Measurements from ENCODE around the gene IQGAP2.
A peak's percentile ranks its signal among the peaks of the same experiment; 100 is the strongest.
"Not testable (repeated sequence)": the region's sequence is repeated elsewhere in the genome, so short reads cannot be mapped to it uniquely, and the experiment has no call there.

Gene IQGAP2

DNA sequence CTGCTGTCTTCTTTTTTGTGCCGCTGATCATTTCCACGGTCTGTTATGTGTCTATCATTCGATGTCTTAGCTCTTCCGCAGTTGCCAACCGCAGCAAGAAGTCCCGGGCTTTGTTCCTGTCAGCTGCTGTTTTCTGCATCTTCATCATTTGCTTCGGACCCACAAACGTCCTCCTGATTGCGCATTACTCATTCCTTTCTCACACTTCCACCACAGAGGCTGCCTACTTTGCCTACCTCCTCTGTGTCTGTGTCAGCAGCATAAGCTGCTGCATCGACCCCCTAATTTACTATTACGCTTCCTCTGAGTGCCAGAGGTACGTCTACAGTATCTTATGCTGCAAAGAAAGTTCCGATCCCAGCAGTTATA lies 329.9 kb downstream of the IQGAP2 start:
- Histone ChIP-seq H3K4me2 (ENCODE audit: low read length) (no peak overlapping the region), H3K4me1 (peaks cover 5% of the 10 kb centered on the region), H3K9me3 (ENCODE audit: control insufficient read depth, low read length) (no peaks in the 10 kb centered on the region), H3K27ac (no peak overlapping the region), H3K4me3 (ENCODE audit: low read depth, low read length) (no peak overlapping the region), H2AFZ (no peak overlapping the region), H3K79me2 (no peaks in the 10 kb centered on the region), H3K36me3 (ENCODE audit: control insufficient read depth, insufficient read depth, low read length) (peaks cover 4% of the 10 kb centered on the region), H3K27me3 (ENCODE audit: control insufficient read depth, insufficient read depth, low read length) (no peaks in the 10 kb centered on the region), H3K9ac (no peak overlapping the region)
- TF ChIP-seq, protein P1, sequence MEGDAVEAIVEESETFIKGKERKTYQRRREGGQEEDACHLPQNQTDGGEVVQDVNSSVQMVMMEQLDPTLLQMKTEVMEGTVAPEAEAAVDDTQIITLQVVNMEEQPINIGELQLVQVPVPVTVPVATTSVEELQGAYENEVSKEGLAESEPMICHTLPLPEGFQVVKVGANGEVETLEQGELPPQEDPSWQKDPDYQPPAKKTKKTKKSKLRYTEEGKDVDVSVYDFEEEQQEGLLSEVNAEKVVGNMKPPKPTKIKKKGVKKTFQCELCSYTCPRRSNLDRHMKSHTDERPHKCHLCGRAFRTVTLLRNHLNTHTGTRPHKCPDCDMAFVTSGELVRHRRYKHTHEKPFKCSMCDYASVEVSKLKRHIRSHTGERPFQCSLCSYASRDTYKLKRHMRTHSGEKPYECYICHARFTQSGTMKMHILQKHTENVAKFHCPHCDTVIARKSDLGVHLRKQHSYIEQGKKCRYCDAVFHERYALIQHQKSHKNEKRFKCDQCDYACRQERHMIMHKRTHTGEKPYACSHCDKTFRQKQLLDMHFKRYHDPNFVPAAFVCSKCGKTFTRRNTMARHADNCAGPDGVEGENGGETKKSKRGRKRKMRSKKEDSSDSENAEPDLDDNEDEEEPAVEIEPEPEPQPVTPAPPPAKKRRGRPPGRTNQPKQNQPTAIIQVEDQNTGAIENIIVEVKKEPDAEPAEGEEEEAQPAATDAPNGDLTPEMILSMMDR (IDR thresholded peaks at IDR 0.05): no peak

DNA sequence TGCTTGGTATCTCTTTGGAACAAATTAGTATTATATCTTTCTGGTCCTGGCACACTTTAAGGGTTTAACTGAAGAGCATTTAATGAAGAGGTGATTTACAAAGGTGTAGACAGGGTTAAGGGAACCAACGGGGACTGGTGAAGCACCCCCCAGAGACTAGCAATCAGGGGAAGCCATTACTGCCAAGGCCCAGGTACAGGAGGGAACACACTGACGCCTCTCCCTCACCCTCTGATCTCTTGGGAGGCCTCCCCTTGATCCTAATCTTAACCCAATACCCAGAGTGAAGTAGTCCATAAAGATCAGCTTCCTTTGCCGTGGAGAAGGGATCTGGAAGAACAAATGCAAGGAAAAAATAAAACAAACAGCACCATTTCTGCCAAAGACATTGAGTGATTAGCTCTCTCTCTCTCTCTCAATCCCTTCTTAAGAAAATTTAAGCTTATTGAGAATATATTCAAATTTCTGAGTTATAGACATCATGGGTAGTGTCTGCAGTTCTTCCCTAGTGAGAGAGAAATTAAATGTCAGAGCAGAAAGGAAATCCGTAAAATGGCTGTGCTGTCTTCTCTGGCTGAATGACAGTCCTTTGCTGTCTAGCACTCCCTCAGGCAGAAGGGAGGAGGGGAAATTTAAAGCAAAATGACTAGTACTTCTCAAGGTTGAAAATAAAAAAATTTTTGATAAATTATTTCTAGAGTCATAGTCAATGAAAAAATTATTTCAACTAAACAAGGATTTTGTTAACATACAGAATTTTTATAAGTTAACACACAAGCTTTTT lies 332.9 kb downstream of the IQGAP2 start:
- no peaks in the 10 kb centered on the region for H3K36me3 ChIP-seq (ENCODE audit: control insufficient read depth, insufficient read depth, low read length)
- no peak overlapping the region for H3K27ac ChIP-seq
- H3K4me1 ChIP-seq: peaks cover 5% of the 10 kb centered on the region
- TF ChIP-seq, protein P1 (IDR thresholded peaks at IDR 0.05): no peak
- peak overlapping the region; percentile 78 for H2AFZ ChIP-seq
- no peak overlapping the region for H3K4me2 ChIP-seq (ENCODE audit: low read length)
- no peak overlapping the region for H3K9ac ChIP-seq
- H3K4me3 ChIP-seq (ENCODE audit: low read depth, low read length): no peak overlapping the region
- H3K27me3 ChIP-seq (ENCODE audit: control insufficient read depth, insufficient read depth, low read length): no peaks in the 10 kb centered on the region
- H3K79me2 ChIP-seq: no peaks in the 10 kb centered on the region
- no peaks in the 10 kb centered on the region for H3K9me3 ChIP-seq (ENCODE audit: control insufficient read depth, low read length)

DNA sequence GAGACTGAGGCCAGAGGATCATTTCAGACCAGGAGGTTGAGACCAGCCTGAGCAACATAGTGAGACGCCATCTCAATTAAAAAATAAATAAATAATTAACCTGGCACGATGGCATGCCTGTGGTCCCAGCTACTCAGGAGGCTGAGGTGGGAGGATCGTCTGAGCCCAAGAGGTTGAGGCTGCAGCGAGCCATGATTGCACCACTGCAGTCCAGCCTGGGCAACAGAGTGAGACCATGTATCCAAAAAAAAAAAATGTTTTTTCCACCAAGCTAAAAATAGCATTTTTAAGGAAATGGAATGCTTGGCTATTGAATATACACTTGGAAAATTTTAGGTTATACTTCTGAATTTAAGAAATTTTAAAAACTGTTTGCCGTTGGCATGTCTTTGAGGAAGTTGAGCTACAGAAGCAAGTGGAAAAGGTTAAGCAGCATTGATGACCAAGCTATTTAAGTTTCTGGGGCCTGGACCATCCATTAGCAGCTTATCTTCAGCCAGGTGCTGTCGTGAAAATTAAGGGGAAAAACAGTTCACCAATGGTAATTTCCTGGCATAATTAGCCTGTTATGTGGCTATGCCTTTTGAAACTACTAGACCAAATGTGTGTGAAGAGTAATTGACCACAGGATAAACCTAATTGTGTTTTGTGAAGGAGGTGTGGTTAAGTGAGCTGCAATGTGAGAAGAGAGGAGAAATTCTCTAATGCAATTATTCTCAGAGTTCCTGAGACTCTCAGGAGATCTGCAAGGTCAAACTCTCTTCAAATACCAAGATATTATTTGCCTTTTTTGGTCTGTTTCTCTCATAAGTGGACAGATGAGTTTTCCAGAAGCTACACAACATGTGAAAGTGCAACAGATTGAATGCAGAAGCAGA lies 333.8 kb downstream of the IQGAP2 start:
- TF ChIP-seq, protein P1 (IDR thresholded peaks at IDR 0.05): no peak
- Histone ChIP-seq H3K9me3 (ENCODE audit: control insufficient read depth, low read length) (no peaks in the 10 kb centered on the region), H3K4me3 (ENCODE audit: low read depth, low read length) (no peak overlapping the region), H3K4me1 (peaks cover 5% of the 10 kb centered on the region), H2AFZ (no peak overlapping the region), H3K79me2 (no peaks in the 10 kb centered on the region), H3K27me3 (ENCODE audit: control insufficient read depth, insufficient read depth, low read length) (no peaks in the 10 kb centered on the region), H3K36me3 (ENCODE audit: control insufficient read depth, insufficient read depth, low read length) (no peaks in the 10 kb centered on the region), H3K4me2 (ENCODE audit: low read length) (no peak overlapping the region), H3K27ac (no peak overlapping the region), H3K9ac (no peak overlapping the region)

DNA sequence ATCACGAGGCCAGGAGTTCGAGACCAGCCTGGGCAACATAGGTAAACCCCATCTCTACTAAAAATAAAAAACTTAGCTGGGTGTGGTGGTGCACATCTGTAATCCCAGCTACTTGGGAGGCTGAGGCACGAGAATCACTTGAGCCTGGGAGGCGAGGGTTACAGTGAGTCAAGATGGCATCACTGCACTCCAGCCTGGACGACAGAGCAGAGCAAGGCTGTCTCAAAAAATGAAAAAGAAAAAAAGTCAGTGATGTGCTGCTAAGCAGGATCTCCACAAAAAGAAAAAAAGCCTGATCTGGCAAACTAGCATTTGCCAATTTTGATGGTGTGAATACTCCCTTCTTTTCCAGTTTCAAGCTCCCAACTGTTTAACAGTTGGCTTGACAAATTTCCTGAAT lies 334.8 kb downstream of the IQGAP2 start:
- H3K27ac ChIP-seq: no peak overlapping the region
- H3K79me2 ChIP-seq: no peaks in the 10 kb centered on the region
- no peak overlapping the region for H3K4me2 ChIP-seq (ENCODE audit: low read length)
- no peak overlapping the region for H3K9ac ChIP-seq
- no peak overlapping the region for H2AFZ ChIP-seq
- no peaks in the 10 kb centered on the region for H3K36me3 ChIP-seq (ENCODE audit: control insufficient read depth, insufficient read depth, low read length)
- peaks cover 5% of the 10 kb centered on the region for H3K4me1 ChIP-seq
- no peak overlapping the region for H3K4me3 ChIP-seq (ENCODE audit: low read depth, low read length)
- H3K27me3 ChIP-seq (ENCODE audit: control insufficient read depth, insufficient read depth, low read length): no peaks in the 10 kb centered on the region
- TF ChIP-seq, protein P1 (IDR thresholded peaks at IDR 0.05): no peak
- no peaks in the 10 kb centered on the region for H3K9me3 ChIP-seq (ENCODE audit: control insufficient read depth, low read length)

DNA sequence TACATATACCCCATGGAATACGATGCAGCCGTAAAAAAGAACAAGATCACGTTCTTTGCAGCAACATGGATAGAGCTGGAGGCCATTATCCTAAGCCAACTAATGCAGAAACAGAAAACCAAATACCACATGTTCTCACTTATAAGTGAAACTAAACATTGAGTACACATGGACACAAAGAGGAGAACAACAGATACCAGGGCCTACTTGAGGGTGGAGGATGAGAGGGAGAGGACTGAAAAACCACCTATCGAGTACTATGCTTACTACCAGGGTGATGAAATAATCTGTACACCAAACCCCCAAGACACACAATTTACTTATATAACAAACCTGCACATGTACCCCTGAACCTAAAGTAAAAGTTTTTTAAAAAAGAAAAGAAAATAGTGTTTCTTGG lies 338.4 kb downstream of the IQGAP2 start:
- H3K79me2 ChIP-seq; H3K27ac ChIP-seq; H3K36me3 ChIP-seq (ENCODE audit: control insufficient read depth, insufficient read depth, low read length); H3K4me1 ChIP-seq; H2AFZ ChIP-seq; H3K9me3 ChIP-seq (ENCODE audit: control insufficient read depth, low read length); H3K4me2 ChIP-seq (ENCODE audit: low read length); H3K27me3 ChIP-seq (ENCODE audit: control insufficient read depth, insufficient read depth, low read length); H3K9ac ChIP-seq; H3K4me3 ChIP-seq (ENCODE audit: low read depth, low read length): not testable (repeated sequence)
